GM23338 (cell line): Measurements from ENCODE around the gene UNC13A. TPM values are rescaled to one million over a fixed set of nuclear protein-coding genes. Genes with fewer than 3 reads are reported as not detected.

Experiments
- ATAC-seq: fragments of 200-7000 bp; cut with Tn5 transposase; 3 replicates; pipeline ENCODE4 v1.9.1; 2020
- DNase-seq: peaks from one replicate; pipeline ENCODE4 v3.0.0-alpha.2; 2015; ENCODE audit warnings: low spot score
- H2AFZ ChIP-seq: fragments of 200-600 bp; sonication (generic); 2 replicates; pipeline ENCODE4 v1.8.0; 2016; ENCODE audit warnings: antibody characterized with exemption, mild to moderate bottlenecking, moderate library complexity
- H3F3A ChIP-seq: fragments of 200-600 bp; sonication (generic); replicated peaks from 2 replicates; pipeline ENCODE4 v1.8.0; 2017; ENCODE audit warnings: antibody characterized with exemption, mixed run types, low read depth
- H3K27ac ChIP-seq: fragments of 200-600 bp; sonication (generic); 2 replicates; pipeline ENCODE4 v1.6.1; 2016; ENCODE audit warnings: low read depth
- H3K27me3 ChIP-seq: fragments of 200-600 bp; sonication (generic); 2 replicates; pipeline ENCODE4 v1.8.0; 2016; ENCODE audit warnings: mild to moderate bottlenecking, mixed run types, moderate library complexity; ENCODE audit not compliant: insufficient read depth
- H3K36me3 ChIP-seq: fragments of 200-600 bp; sonication (generic); 2 replicates; pipeline ENCODE4 v1.8.0; 2016; ENCODE audit warnings: mild to moderate bottlenecking; ENCODE audit not compliant: insufficient read depth
- H3K4me1 ChIP-seq: fragments of 200-600 bp; sonication (generic); 2 replicates; pipeline ENCODE4 v1.8.0; 2016; ENCODE audit warnings: mild to moderate bottlenecking, moderate library complexity; ENCODE audit not compliant: insufficient read depth
- H3K4me2 ChIP-seq: fragments of 200-600 bp; sonication (generic); 2 replicates; pipeline ENCODE4 v1.7.1; 2017; ENCODE audit warnings: mixed run types
- H3K4me3 ChIP-seq: fragments of 200-600 bp; sonication (generic); 2 replicates; pipeline ENCODE4 v1.6.1; 2016; ENCODE audit warnings: mixed run types
- H3K79me2 ChIP-seq: fragments of 200-600 bp; sonication (generic); replicated peaks from 2 replicates; pipeline ENCODE4 v1.8.0; 2017; ENCODE audit warnings: mild to moderate bottlenecking; ENCODE audit not compliant: insufficient read depth
- H3K9me2 ChIP-seq: fragments of 200-600 bp; sonication (generic); 2 replicates; pipeline ENCODE4 v1.8.0; 2017; ENCODE audit not compliant: insufficient read depth
- H4K20me1 ChIP-seq: fragments of 200-600 bp; sonication (generic); replicated peaks from 2 replicates; pipeline ENCODE4 v1.8.0; 2017; ENCODE audit warnings: mild to moderate bottlenecking; ENCODE audit not compliant: insufficient read depth
- H3K27ac Mint-ChIP-seq: 2 replicates; pipeline ENCODE4 v1.8.0; 2020; ENCODE audit warnings: inconsistent platforms, mild to moderate bottlenecking, moderate library complexity, mixed read lengths
- H3K27me3 Mint-ChIP-seq: 3 replicates; pipeline ENCODE4 v1.8.0; 2022; ENCODE audit warnings: low read depth, mild to moderate bottlenecking, moderate library complexity, mixed read lengths, inconsistent platforms; ENCODE audit not compliant: insufficient read depth, poor library complexity
- H3K36me3 Mint-ChIP-seq: 3 replicates; pipeline ENCODE4 v1.8.0; 2021; ENCODE audit warnings: low read depth, mild to moderate bottlenecking, inconsistent platforms, moderate library complexity, mixed read lengths
- H3K4me1 Mint-ChIP-seq: 3 replicates; pipeline ENCODE4 v1.8.0; 2020; ENCODE audit warnings: mild to moderate bottlenecking, inconsistent platforms, mixed read lengths
- H3K4me3 Mint-ChIP-seq: 3 replicates; pipeline ENCODE4 v1.8.0; 2021; ENCODE audit warnings: moderate library complexity, mild to moderate bottlenecking, inconsistent platforms, mixed read lengths
- H3K9me3 Mint-ChIP-seq: 3 replicates; pipeline ENCODE4 v1.8.0; 2020; ENCODE audit warnings: moderate library complexity, mild to moderate bottlenecking, inconsistent platforms, mixed read lengths
- CREB1 ChIP-seq: fragments of 250-450 bp; sonication (Bioruptor Pico); IDR thresholded peaks from 2 replicates; pipeline ENCODE4 v1.5.0; 2020; ENCODE audit warnings: low read depth, mild to moderate bottlenecking, moderate library complexity
- CTCF ChIP-seq, 2 experiments: fragments of 200-600 bp in 1 of 2; sonication (generic) in 1 of 2; conservative IDR thresholded peaks; 2 replicates each; pipeline versions ENCODE4 v1.5.1 to v1.6.1; 2016 to 2017; ENCODE audit warnings: antibody characterized with exemption in 2 of 2, low read depth in 2 of 2, mild to moderate bottlenecking in 2 of 2, moderate library complexity in 1 of 2
- ETS1 ChIP-seq: IDR thresholded peaks from 2 replicates; pipeline ENCODE4 v1.6.1; 2016; ENCODE audit warnings: antibody characterized with exemption
- EZH2 ChIP-seq: fragments of 200-600 bp; sonication (generic); IDR thresholded peaks from one replicate; pipeline ENCODE4 v1.8.0; 2017; ENCODE audit warnings: antibody characterized with exemption, mild to moderate bottlenecking, low read depth; ENCODE audit not compliant: unreplicated experiment
- JUNB ChIP-seq: IDR thresholded peaks from one replicate; pipeline ENCODE4 v1.6.1; 2016; ENCODE audit warnings: antibody characterized with exemption; ENCODE audit not compliant: unreplicated experiment
- NANOG ChIP-seq: IDR thresholded peaks from 2 replicates; pipeline ENCODE4 v1.6.1; 2016; ENCODE audit warnings: antibody characterized with exemption, borderline replicate concordance
- POLR2AphosphoS5 ChIP-seq: IDR thresholded peaks from 2 replicates; pipeline ENCODE4 v1.6.1; 2016; ENCODE audit warnings: antibody characterized with exemption, low read depth
- STAT1 ChIP-seq: IDR thresholded peaks from one replicate; pipeline ENCODE4 v1.6.1; 2016; ENCODE audit warnings: antibody characterized with exemption; ENCODE audit not compliant: unreplicated experiment
- ZNF331 ChIP-seq: fragments of 250-450 bp; sonication (Bioruptor Pico); IDR thresholded peaks from 2 replicates; pipeline ENCODE4 v1.5.0; 2020; ENCODE audit warnings: low read depth, mild to moderate bottlenecking, moderate library complexity
- ZNF462 ChIP-seq: fragments of 250-450 bp; sonication (Bioruptor Pico); IDR thresholded peaks from 2 replicates; pipeline ENCODE4 v1.5.0; 2020; ENCODE audit warnings: mild to moderate bottlenecking, moderate library complexity
- polyA plus RNA-seq: library from polyadenylated mRNA; unstranded; fragments of >200 nt; fragmentation: Nextera tagmentation; extraction: Ambion mirVana; gene quantifications from 2 replicates; pipeline ENCODE4 v1.2.1, GENCODE V29; 2016
- total RNA-seq: library from RNA; depleted of rRNA; stranded (reverse); fragments of >200 nt; shearing (Covaris generic); gene quantifications from 2 replicates; pipeline ENCODE4 v1.2.3, GENCODE V29; 2014

Gene UNC13A
- total and polyA plus RNA-seq, 2 experiments from 2014 or later: 9.5 to 30.4 TPM

- H3K4me3 ChIP-seq: no peak overlapping the region
- H3K36me3 ChIP-seq: peaks cover 24% of the 10 kb centered on the region
- no peaks in the 10 kb centered on the region for H3K79me2 ChIP-seq
- no peak overlapping the region for H3K4me2 ChIP-seq
- DNase-seq (no peak), ATAC-seq (no peak)
- no peak overlapping the region for H3K27ac Mint-ChIP-seq
- no peaks in the 10 kb centered on the region for H3K27me3 ChIP-seq
- no peaks in the 10 kb centered on the region for H3K9me3 Mint-ChIP-seq
- H3K4me1 Mint-ChIP-seq: no peaks in the 10 kb centered on the region
- peaks cover 32% of the 10 kb centered on the region for H3K36me3 Mint-ChIP-seq
- H3K4me1 ChIP-seq: no peaks in the 10 kb centered on the region
- no peak overlapping the region for H3K27ac ChIP-seq
- H3K9me2 ChIP-seq: no peaks in the 10 kb centered on the region
- H4K20me1 ChIP-seq: no peaks in the 10 kb centered on the region; the same call in 1 of the 2 replicates
- TF ChIP-seq ZNF331 (CRISPR knock-in tag) (no peak), POLR2AphosphoS5 (no peak)
- peaks cover 5% of the 10 kb centered on the region for H3K27me3 Mint-ChIP-seq
- H3K4me3 Mint-ChIP-seq: no peak overlapping the region
- no peak overlapping the region for H2AFZ ChIP-seq
- no peaks in the 10 kb centered on the region for H3F3A ChIP-seq
Measured at GRCh38 chr19:17633700-17634099, 54.5 kb downstream of the UNC13A start.

GRCh38 chr19:17632577-17632976 lies 55.6 kb downstream of the UNC13A start:
- Histone ChIP-seq H3F3A (no peaks in the 10 kb centered on the region), H3K27me3 (no peaks in the 10 kb centered on the region), H3K36me3 (peaks cover 20% of the 10 kb centered on the region), H2AFZ (no peak overlapping the region), H4K20me1 (no peaks in the 10 kb centered on the region; the same call in 1 of the 2 replicates), H3K4me3 (no peak overlapping the region), H3K4me1 (no peaks in the 10 kb centered on the region), H3K4me2 (no peak overlapping the region), H3K79me2 (no peaks in the 10 kb centered on the region), H3K27ac (no peak overlapping the region), H3K9me2 (no peaks in the 10 kb centered on the region)
- Mint-ChIP-seq H3K4me3 (no peak overlapping the region), H3K36me3 (peaks cover 26% of the 10 kb centered on the region), H3K27ac (no peak overlapping the region), H3K27me3 (peaks cover 5% of the 10 kb centered on the region), H3K4me1 (no peaks in the 10 kb centered on the region), H3K9me3 (no peaks in the 10 kb centered on the region)
- TF ChIP-seq POLR2AphosphoS5: no peak
- no peak for TF ChIP-seq ZNF462 (CRISPR knock-in tag)
- no peak for TF ChIP-seq CTCF (conservative IDR thresholded peaks at IDR 0.05; ENCODE audit: low read depth in 2 of 2)
- no peak for TF ChIP-seq ZNF331 (CRISPR knock-in tag)
- TF ChIP-seq ETS1: no peak
- TF ChIP-seq JUNB: no peak
- TF ChIP-seq CREB1: no peak
- TF ChIP-seq NANOG: no peak
- no peak for TF ChIP-seq EZH2
- no peak for TF ChIP-seq STAT1
- ATAC-seq (no peak), DNase-seq (no peak)
